GM21381 (cell line): Measurements from ENCODE around the gene IFIT1.

Experiments
- ATAC-seq: cut with Tn5 transposase; IDR thresholded peaks from one replicate; pipeline ENCODE4 v1.9.1; 2021; ENCODE audit warnings: mild to moderate bottlenecking, moderate library complexity; ENCODE audit not compliant: unreplicated experiment

The IFIT1 gene

DNA sequence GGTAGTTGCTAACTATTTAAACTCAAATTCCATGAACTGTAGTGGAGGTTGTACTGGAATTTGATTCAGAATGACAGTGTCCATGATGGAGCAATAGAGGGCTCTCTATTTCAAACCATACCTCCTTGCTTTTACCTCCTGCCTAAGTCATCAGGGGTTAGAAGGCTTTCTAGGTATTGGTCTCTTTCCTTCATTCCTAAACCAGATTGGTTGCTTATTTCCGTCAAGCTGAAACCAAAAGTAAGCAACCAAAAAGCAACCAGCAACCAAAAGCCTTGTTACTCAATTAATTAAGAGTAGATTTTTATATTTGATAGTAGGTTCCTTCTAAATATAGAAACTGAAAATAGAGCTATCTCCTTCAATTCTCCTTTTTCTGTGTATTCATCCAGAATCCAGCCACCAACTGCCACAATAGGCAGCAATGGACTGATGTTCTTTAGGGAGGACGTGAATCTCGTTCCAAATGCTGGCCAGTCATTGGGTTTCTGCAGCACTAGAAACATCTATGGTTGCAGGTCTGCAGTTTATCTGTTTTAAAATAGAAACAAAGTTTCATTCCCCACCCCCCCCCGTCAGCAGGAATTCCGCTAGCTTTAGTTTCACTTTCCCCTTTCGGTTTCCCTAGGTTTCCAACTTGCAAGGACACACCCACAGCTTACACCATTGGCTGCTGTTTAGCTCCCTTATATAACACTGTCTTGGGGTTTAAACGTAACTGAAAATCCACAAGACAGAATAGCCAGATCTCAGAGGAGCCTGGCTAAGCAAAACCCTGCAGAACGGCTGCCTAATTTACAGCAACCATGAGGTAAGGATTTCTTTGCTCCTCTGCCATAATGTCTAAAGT, at the start of gene IFIT1:
Gene IFIT1 (plus strand): TSS at position 717 of the 850 bp plus-strand sequence. CDS start 90 bp downstream, at position 807.
- ATAC-seq: peak; percentile 90

DNA sequence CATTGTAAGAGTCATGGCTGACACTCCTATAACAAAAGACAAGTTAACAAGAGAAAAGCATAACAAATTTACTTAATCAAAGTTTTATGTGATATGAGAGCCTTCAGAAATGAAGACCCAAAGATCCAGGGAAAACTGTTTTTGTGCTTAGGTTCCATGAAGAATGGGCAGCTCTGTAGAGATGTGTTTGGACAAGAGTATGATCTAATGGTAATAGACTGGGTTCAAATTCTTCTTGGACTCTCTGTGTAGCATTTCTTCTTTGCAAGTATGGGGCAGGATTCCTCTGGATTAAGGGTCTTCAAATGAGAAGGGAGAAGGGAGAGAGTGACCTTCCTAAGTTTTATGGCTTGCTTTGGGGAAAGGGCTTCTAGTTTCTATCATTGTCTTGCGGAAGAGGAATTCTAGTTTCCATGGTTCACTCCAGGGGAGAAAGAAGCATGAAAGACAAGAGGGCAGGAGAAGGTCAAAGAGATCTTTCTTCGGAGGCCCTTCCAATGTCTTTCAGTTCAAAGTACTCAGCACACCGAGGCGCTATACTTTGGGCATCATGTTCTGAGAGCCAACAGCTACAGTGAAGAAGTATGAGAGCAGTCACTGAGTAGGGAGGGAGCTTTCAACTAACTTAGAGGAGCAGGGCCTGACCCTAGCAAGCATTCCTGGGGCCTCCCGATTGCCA, 49.2 kb upstream of the IFIT1 start:
- no peak for ATAC-seq

- ATAC-seq: no peak
Measured at GRCh38 chr10:89344156-89344555, 48.3 kb upstream of the IFIT1 start.

DNA sequence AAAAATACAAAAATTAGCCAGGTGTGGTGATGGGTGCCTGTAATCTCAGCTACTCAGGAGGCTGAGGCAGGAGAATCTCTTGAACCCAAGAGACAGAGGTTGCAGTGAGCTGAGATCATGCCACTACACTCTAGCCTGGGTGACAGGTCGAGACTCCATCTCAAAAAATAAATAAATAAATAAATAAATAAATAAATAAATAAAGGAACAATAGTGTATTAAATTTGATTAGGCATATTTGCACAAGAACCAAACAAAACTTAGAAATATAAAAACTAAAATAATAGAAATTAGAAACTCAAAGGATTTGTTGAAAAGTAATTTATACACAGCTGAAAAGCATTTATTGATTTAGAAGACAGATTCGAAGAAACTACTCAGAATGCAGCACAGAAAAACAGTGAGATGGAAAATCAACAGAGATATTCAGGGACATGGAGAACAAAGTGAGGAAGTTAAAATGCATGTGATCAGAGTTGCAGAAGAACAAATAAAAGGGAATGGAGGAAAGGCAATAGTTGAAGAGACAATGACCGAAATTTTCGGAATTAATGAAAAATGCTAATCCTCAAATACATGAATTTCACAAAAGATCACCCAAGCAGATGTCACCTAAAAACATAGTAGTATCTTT, 46.9 kb upstream of the IFIT1 start:
- ATAC-seq: no peak

- no peak for ATAC-seq
Measured at GRCh38 chr10:89346405-89347254, 45.8 kb upstream of the IFIT1 start.

DNA sequence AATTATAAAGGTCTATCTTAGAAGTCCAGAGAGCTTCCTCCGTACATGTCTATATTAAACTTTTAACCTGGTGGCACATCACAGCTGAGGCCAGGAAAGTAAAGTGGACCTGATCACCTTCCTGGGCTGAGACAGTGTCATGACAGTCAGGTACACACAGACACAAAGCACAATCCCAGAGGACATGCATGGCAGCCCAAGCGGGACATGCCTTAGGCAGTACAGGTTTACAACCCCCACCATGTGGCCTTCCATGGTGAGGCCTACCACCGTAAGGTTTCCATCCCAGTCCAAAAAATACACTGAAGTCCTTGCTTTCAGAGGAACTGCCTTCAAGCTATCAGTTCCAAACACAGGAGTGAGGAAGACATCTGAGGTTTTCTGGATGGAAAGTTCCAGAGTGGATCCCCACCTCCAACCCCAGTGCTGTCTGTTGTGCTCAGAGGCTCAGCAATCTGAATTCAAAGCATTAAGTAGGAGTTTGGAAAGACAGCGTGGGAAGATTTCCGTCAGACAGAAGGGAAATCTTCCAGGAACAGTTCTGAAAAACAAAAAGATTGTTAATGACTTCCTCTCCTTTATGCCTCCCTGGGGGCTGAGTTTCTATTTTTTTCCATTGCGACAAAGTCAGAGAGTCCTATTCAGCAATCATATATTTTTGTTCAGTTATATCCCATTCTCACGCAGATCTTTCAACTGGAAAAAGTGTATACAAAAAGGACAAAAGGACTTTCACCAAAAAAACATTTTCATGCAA, 44.5 kb upstream of the IFIT1 start:
- no peak for ATAC-seq

GRCh38 chr10:89348481-89348880, 43.9 kb upstream of the IFIT1 start:
- ATAC-seq: no peak

DNA sequence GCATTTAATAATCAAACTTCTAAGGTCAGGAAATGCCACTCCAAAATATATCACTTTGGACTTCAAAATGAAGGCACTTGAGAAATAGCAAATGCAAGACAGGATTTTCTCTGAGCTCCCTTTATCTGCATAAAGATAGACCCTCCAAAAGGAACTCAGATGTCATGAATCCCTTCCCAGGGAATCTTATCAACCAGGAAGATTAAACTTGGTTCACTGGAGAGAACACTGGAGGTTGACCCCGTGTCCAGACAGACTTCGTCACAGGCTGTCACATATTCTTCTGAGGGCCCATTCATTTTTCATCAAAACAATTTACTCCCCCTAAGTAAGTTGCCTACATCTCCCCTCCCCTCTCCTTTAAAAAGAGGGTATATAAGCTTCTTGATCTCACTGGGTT, 43.4 kb upstream of the IFIT1 start:
- no peak for ATAC-seq

GRCh38 chr10:89350631-89351315, 41.6 kb upstream of the IFIT1 start:
- ATAC-seq: peak; percentile 35

- ATAC-seq: peak; percentile 81
Measured at GRCh38 chr10:89351412-89351779, 41.0 kb upstream of the IFIT1 start.

GRCh38 chr10:89351780-89352597, 40.4 kb upstream of the IFIT1 start:
- ATAC-seq: peak; percentile 48

DNA sequence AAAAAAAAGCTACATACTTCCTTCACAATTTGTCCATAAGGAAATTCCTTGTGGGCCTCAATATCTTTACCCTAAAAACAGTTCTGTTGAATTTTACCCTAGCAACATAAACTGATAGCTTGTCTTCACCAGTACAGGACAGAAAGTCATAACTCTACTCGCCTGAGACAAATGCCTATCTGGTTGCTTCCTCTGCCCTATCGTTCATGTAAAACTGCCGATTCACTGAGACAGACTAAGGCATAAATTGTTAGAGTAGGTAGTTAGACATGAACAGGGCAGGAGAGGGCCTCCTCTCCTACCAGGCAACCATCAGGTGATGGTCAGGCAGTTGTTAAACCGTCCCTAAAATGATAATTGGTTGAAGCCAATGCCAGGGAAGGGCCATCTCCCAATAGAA, 39.6 kb upstream of the IFIT1 start:
- ATAC-seq: no peak

GRCh38 chr10:89355394-89355931, 37.0 kb upstream of the IFIT1 start:
- no peak for ATAC-seq

GRCh38 chr10:89357096-89357495, 35.3 kb upstream of the IFIT1 start:
- no peak for ATAC-seq

DNA sequence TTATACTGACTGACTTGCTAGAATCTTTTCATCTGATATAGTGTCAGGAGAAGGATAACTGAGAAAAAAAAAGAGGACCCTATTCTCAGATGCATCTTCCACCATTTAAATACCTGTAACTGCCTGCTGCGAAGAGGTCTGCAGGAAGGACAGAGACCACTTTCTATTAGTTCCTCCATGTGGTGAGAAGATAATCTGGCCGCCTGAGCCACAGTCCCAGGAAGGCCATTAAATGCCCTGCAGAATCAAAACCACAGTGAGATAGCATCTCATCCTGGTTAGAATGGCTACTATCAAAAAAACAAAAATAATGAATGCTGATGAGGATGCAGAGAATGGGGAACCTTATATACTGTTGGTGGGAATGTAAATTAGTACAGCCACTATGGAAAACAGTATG, 34.4 kb upstream of the IFIT1 start:
- no peak for ATAC-seq

DNA sequence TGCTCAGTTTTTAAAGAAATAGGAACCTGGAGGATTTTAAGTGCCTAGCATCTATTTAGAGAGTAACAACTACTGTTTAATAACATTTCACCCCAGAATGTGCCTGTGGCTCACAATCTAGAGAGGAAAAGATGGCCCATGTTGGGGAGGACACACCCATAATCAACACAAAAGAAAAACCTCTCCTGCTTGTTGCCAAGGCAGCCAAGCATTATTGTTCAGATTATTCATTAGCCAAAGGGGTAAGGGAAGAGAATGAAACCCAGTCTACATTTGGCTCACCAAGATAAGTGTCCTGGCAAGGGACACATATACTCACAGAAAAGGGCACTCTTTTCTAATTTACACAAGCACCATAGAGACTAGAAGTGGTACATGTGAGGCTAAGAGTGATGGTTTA, 32.3 kb upstream of the IFIT1 start:
- ATAC-seq: no peak

- no peak for ATAC-seq
Measured at GRCh38 chr10:89362929-89363328, 29.5 kb upstream of the IFIT1 start.

- ATAC-seq: peak; percentile 37
Measured at GRCh38 chr10:89363729-89364442, 28.5 kb upstream of the IFIT1 start.
